Measurements from ENCODE around the gene AMHR2. TPM values are rescaled to one million over a fixed set of nuclear protein-coding genes. Genes with fewer than 3 reads are reported as not detected.

AMHR2 gene
- total RNA-seq, 4 donors from 2014 or later = not detected

GRCh38 chr12:53452159-53453077 lies 28.8 kb downstream of the AMHR2 start:
- Histone ChIP-seq H3K27ac (peak overlapping the region; percentile 91 to 98 (median 96)), H3K4me1 (peaks cover 0 to 50% (median 20%) of the 10 kb centered on the region in 4 donors), H3K9me3 (no peaks in the 10 kb centered on the region), H3K4me3 (peak overlapping the region; percentile 71 to 96 (median 86)), H3K27me3 (no peaks in the 10 kb centered on the region), H3K36me3 (peaks cover 0 to 45% (median 23%) of the 10 kb centered on the region in 3 donors)
- peak in 1 of 2 donors; percentile 5 for TF ChIP-seq POLR2A (IDR thresholded peaks at IDR 0.05)
- TF ChIP-seq, protein P1, sequence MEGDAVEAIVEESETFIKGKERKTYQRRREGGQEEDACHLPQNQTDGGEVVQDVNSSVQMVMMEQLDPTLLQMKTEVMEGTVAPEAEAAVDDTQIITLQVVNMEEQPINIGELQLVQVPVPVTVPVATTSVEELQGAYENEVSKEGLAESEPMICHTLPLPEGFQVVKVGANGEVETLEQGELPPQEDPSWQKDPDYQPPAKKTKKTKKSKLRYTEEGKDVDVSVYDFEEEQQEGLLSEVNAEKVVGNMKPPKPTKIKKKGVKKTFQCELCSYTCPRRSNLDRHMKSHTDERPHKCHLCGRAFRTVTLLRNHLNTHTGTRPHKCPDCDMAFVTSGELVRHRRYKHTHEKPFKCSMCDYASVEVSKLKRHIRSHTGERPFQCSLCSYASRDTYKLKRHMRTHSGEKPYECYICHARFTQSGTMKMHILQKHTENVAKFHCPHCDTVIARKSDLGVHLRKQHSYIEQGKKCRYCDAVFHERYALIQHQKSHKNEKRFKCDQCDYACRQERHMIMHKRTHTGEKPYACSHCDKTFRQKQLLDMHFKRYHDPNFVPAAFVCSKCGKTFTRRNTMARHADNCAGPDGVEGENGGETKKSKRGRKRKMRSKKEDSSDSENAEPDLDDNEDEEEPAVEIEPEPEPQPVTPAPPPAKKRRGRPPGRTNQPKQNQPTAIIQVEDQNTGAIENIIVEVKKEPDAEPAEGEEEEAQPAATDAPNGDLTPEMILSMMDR (IDR thresholded peaks at IDR 0.05) = peak in 4 of 5 experiments; percentile 3 to 56 (median 37)
- peak; percentile 17 to 37 for TF ChIP-seq EP300 (IDR thresholded peaks at IDR 0.05)
- WGBS, 2 donors = 1% methylated on average over 49 to 55 of the region's 82 CpGs
- peak; percentile 76 to 82 for DNase-seq (ENCODE audit: low spot score in 2 of 2)

DNA sequence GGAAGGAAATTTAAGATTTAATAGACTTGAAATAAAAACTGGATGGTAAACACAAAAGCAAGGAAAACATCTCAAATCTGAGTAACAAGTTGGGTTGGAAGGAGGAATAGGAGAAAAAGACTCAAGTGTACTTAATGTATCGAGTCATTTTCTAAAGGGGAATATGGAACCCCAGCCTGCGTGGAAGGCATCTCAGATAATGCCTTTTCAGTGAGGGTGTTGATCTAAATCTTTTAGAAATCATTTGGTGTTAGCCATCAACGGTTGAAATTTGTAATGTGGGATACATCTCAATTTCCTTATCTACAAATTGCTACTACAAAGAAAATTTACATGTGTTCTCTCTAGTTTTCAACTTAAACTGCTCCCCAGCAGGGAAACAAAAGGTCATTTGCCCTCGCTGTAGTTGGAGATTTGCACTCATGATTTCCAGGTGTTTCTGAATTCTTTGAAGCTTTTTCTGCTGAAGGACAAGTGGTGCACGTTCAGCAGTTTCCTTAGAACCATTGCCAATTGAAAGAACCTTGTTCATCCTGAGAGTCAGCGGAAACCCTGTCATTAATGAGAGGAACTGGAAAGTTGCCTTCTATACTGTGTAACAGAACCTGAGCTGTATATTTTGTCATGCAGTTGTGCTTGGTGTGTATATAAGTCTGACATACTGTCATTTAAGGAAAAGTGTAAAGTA lies 30.4 kb downstream of the AMHR2 start:
- DNase-seq (ENCODE audit: low spot score in 2 of 2) = no peak
- peaks cover 0 to 55% (median 20%) of the 10 kb centered on the region in 4 donors for H3K4me1 ChIP-seq
- no peaks in the 10 kb centered on the region for H3K9me3 ChIP-seq
- peak overlapping the region in 1 of 4 donors; percentile 71 for H3K4me3 ChIP-seq
- WGBS, 2 donors = 25 to 27% methylated on average over 6 of the region's 6 CpGs
- peaks cover 0 to 47% (median 31%) of the 10 kb centered on the region in 3 donors for H3K36me3 ChIP-seq
- TF ChIP-seq, protein P1 (IDR thresholded peaks at IDR 0.05) = no peak
- TF ChIP-seq EP300 (IDR thresholded peaks at IDR 0.05) (no peak), POLR2A (IDR thresholded peaks at IDR 0.05) (no peak)
- no peak overlapping the region for H3K27ac ChIP-seq
- no peaks in the 10 kb centered on the region for H3K27me3 ChIP-seq

DNA sequence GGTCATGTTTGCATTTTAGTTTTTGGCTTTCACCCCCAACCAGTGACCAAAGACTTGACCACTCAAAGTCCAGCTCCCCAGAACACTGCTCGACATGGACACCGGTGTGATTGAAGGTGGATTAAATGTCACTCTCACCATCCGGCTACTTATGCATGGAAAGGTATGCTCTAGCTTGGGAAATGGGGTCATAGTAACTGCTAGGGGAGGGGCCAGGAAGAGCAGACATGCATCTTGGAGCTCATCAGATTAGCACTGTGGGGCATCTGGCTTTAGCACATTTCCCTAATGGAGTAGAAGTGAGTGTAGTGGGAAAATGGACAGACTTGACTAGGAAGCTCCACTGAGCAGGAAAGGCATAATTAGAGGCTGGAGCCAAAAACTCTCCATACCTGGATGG lies 31.1 kb downstream of the AMHR2 start:
- no peaks in the 10 kb centered on the region for H3K27me3 ChIP-seq
- H3K27ac ChIP-seq = no peak overlapping the region
- H3K4me3 ChIP-seq = no peak overlapping the region
- 53 to 54% methylated on average over 3 of the region's 3 CpGs for WGBS, 2 donors
- no peaks in the 10 kb centered on the region for H3K9me3 ChIP-seq
- peaks cover 0 to 56% (median 20%) of the 10 kb centered on the region in 4 donors for H3K4me1 ChIP-seq
- TF ChIP-seq EP300 (IDR thresholded peaks at IDR 0.05) = no peak
- TF ChIP-seq, protein P1 (IDR thresholded peaks at IDR 0.05) = no peak
- TF ChIP-seq POLR2A (IDR thresholded peaks at IDR 0.05) = no peak
- DNase-seq (ENCODE audit: low spot score in 2 of 2) = no peak
- H3K36me3 ChIP-seq = peaks cover under 1 to 53% (median 34%) of the 10 kb centered on the region in 3 donors

DNA sequence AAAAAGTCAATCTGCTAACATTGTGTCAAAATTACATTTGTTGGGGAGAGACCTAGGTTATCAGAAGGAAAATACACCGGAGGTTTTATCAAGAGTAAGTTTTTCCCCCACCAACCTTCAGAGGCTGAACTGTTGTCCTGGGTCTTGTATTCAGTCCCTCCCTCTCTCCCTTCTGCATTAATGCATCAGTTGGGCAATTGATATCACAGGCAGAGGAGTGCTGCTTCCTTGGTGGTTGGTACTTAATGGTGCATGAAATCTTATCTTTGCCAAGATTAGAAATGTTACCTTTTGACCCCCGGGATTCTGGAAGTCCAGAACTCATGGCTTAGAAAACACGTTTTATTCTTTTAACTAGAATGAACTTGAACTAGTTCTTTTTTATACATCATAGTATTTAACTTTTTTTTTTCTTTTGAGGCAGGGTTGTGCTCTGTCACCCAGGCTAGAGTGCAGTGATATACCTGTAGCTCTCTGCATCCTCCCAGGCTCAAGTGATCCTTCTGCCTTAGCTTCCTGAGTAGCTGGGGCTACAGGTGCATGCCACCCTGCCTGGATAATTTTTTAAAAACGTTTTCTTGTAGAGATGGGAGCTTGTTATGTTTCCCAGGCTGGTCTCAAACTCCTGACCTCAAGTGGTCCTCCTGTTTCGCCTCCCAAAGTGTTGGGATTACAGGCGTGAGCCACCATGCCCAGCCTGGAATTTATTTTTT lies 33.2 kb downstream of the AMHR2 start:
- Histone ChIP-seq H3K27me3 (no peaks in the 10 kb centered on the region), H3K4me1 (peaks cover 0 to 64% (median 21%) of the 10 kb centered on the region in 4 donors), H3K27ac (no peak overlapping the region), H3K9me3 (no peaks in the 10 kb centered on the region), H3K36me3 (peaks cover 10 to 74% (median 55%) of the 10 kb centered on the region in 3 donors), H3K4me3 (no peak overlapping the region)
- TF ChIP-seq EP300 (IDR thresholded peaks at IDR 0.05) (no peak), POLR2A (IDR thresholded peaks at IDR 0.05) (no peak)
- TF ChIP-seq, protein P1 (IDR thresholded peaks at IDR 0.05) = no peak
- DNase-seq (ENCODE audit: low spot score in 2 of 2) = no peak
- 67 to 73% methylated on average over 6 of the region's 6 CpGs for WGBS, 2 donors

Measured in tibial nerve (tissue), 4 donors.